ENCODE data around the gene DERL2.
"Not testable (repeated sequence)": the region's sequence is repeated elsewhere in the genome, so short reads cannot be mapped to it uniquely, and the experiment has no call there.

GRCh38 chr17:5431234-5431633, 54.7 kb downstream of the DERL2 start:
- TF ChIP-seq POLR2AphosphoS5, CTCF, POLR2A (IDR thresholded peaks at IDR 0.05): not testable (repeated sequence)

Data from breast epithelium (tissue), 3 donors.